ENCODE data around the gene ZAR1L. TPM values are rescaled to one million over a fixed set of nuclear protein-coding genes. Genes with fewer than 3 reads are reported as not detected.

ZAR1L gene
- total RNA-seq, 1 experiment from 2014 or later, result not detected

DNA sequence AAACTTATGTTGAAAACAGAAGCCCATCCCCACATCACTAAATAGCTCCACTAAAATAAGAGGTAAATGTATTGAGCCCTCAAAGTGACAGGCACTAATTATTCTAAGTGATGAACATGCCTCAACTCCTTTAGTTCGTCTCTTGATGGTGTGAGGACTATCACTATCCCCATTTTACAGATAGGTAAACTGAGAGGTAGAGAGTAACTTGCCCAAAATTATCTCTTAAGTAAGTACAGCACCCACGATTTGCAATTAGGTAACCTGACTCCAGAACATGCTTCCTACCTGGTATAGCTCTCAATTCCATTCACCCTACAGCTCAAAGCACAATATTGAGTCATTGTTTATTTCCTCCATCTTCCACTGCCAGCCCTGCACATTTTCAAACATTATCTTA is 12.7 kb downstream of the ZAR1L start:
- H3K4me2 ChIP-seq (ENCODE audit: low read length), result no peak overlapping the region
- H3K9ac ChIP-seq (ENCODE audit: low read length), result no peak overlapping the region
- no peak overlapping the region for H3K27ac ChIP-seq (ENCODE audit: low read length)
- H2AFZ ChIP-seq (ENCODE audit: low read length), result no peak overlapping the region
- H4K20me1 ChIP-seq (ENCODE audit: low read length), result no peaks in the 10 kb centered on the region
- CTCF ChIA-PET, result no interaction called here
- TF ChIP-seq EZH2 (IDR thresholded peaks at IDR 0.05; ENCODE audit: low read length, unreplicated experiment), result no peak
- no peak for TF ChIP-seq EZH2phosphoT487 (IDR thresholded peaks at IDR 0.05; ENCODE audit: borderline replicate concordance, low read length)
- TF ChIP-seq, protein P1, sequence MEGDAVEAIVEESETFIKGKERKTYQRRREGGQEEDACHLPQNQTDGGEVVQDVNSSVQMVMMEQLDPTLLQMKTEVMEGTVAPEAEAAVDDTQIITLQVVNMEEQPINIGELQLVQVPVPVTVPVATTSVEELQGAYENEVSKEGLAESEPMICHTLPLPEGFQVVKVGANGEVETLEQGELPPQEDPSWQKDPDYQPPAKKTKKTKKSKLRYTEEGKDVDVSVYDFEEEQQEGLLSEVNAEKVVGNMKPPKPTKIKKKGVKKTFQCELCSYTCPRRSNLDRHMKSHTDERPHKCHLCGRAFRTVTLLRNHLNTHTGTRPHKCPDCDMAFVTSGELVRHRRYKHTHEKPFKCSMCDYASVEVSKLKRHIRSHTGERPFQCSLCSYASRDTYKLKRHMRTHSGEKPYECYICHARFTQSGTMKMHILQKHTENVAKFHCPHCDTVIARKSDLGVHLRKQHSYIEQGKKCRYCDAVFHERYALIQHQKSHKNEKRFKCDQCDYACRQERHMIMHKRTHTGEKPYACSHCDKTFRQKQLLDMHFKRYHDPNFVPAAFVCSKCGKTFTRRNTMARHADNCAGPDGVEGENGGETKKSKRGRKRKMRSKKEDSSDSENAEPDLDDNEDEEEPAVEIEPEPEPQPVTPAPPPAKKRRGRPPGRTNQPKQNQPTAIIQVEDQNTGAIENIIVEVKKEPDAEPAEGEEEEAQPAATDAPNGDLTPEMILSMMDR (conservative IDR thresholded peaks at IDR 0.05; ENCODE audit: low read depth, low read length), result no peak
- POLR2A ChIA-PET (ENCODE audit: unreplicated experiment), result no interaction called here
- no peaks in the 10 kb centered on the region for H3F3A ChIP-seq (ENCODE audit: low read length, unreplicated experiment)
- intact Hi-C loops (cut with micrococcal nuclease), result no loop called here
- no peaks in the 10 kb centered on the region for H3K9me3 ChIP-seq (ENCODE audit: low read length)
- H3K79me2 ChIP-seq (ENCODE audit: low read length), result no peaks in the 10 kb centered on the region
- peaks cover 37% of the 10 kb centered on the region for H3K27me3 ChIP-seq (ENCODE audit: low read length)
- ATAC-seq (no peak), DNase-seq (peak; percentile 5)
- no peak overlapping the region for H3K4me3 ChIP-seq (ENCODE audit: low read length)
- no TSS peak for BruUV-seq (replicated peaks)
- H3K9me2 ChIP-seq (replicated peaks; ENCODE audit: low read length), result no peaks in the 10 kb centered on the region
- H3K4me1 ChIP-seq (ENCODE audit: insufficient read depth, low read length), result no peaks in the 10 kb centered on the region
- H3K36me3 ChIP-seq (ENCODE audit: low read depth, low read length), result no peaks in the 10 kb centered on the region

DNA sequence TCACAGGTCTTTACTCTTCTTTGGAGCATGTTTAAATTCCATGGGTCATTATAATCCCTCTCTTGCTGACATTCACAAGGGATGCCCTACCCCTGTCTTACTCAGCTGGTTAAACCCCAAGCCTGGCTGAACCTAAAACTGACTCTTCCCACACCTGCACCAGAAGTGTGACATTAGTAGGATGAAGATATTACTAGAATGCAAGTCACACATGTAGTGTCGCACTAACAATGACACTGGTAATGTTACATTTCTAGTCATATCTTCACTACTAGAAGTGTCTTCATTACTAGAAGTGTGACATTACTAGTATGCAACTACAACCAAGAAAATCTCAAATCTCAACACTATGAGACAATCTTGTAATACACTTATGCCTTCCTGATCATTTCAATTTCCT is 14.2 kb downstream of the ZAR1L start:
- H3K9ac ChIP-seq (ENCODE audit: low read length), result no peak overlapping the region
- BruUV-seq (replicated peaks), result no TSS peak
- H3F3A ChIP-seq (ENCODE audit: low read length, unreplicated experiment), result no peaks in the 10 kb centered on the region
- H3K9me3 ChIP-seq (ENCODE audit: low read length), result no peaks in the 10 kb centered on the region
- H4K20me1 ChIP-seq (ENCODE audit: low read length), result no peaks in the 10 kb centered on the region
- H2AFZ ChIP-seq (ENCODE audit: low read length), result no peak overlapping the region
- no peak overlapping the region for H3K4me2 ChIP-seq (ENCODE audit: low read length)
- TF ChIP-seq, protein P1 (conservative IDR thresholded peaks at IDR 0.05; ENCODE audit: low read depth, low read length), result no peak
- no peak for TF ChIP-seq EZH2 (IDR thresholded peaks at IDR 0.05; ENCODE audit: low read length, unreplicated experiment)
- TF ChIP-seq EZH2phosphoT487 (IDR thresholded peaks at IDR 0.05; ENCODE audit: borderline replicate concordance, low read length), result no peak
- intact Hi-C loops (cut with micrococcal nuclease), result no loop called here
- no peaks in the 10 kb centered on the region for H3K9me2 ChIP-seq (replicated peaks; ENCODE audit: low read length)
- no peak overlapping the region for H3K27ac ChIP-seq (ENCODE audit: low read length)
- no peak for DNase-seq
- H3K4me3 ChIP-seq (ENCODE audit: low read length), result no peak overlapping the region
- no peaks in the 10 kb centered on the region for H3K36me3 ChIP-seq (ENCODE audit: low read depth, low read length)
- H3K4me1 ChIP-seq (ENCODE audit: insufficient read depth, low read length), result no peaks in the 10 kb centered on the region
- ChIA-PET POLR2A (ENCODE audit: unreplicated experiment) (no interaction called here), CTCF (no interaction called here)
- H3K79me2 ChIP-seq (ENCODE audit: low read length), result no peaks in the 10 kb centered on the region
- peaks cover 47% of the 10 kb centered on the region for H3K27me3 ChIP-seq (ENCODE audit: low read length)
- ATAC-seq, result no peak

- no peaks in the 10 kb centered on the region for H3K9me3 ChIP-seq (ENCODE audit: low read length)
- no peaks in the 10 kb centered on the region for H4K20me1 ChIP-seq (ENCODE audit: low read length)
- H3K79me2 ChIP-seq (ENCODE audit: low read length), result no peaks in the 10 kb centered on the region
- no peaks in the 10 kb centered on the region for H3K9me2 ChIP-seq (replicated peaks; ENCODE audit: low read length)
- no peak for TF ChIP-seq EZH2phosphoT487 (IDR thresholded peaks at IDR 0.05; ENCODE audit: borderline replicate concordance, low read length)
- TF ChIP-seq EZH2 (IDR thresholded peaks at IDR 0.05; ENCODE audit: low read length, unreplicated experiment), result no peak
- TF ChIP-seq, protein P1 (conservative IDR thresholded peaks at IDR 0.05; ENCODE audit: low read depth, low read length), result no peak
- H3F3A ChIP-seq (ENCODE audit: low read length, unreplicated experiment), result no peaks in the 10 kb centered on the region
- peaks cover 50% of the 10 kb centered on the region for H3K27me3 ChIP-seq (ENCODE audit: low read length)
- intact Hi-C loops (cut with micrococcal nuclease), result no loop called here
- no peak overlapping the region for H3K4me3 ChIP-seq (ENCODE audit: low read length)
- ATAC-seq (no peak), DNase-seq (no peak)
- H2AFZ ChIP-seq (ENCODE audit: low read length), result no peak overlapping the region
- ChIA-PET CTCF (no interaction called here), POLR2A (ENCODE audit: unreplicated experiment) (no interaction called here)
- no peak overlapping the region for H3K4me2 ChIP-seq (ENCODE audit: low read length)
- H3K27ac ChIP-seq (ENCODE audit: low read length), result no peak overlapping the region
- BruUV-seq (replicated peaks), result no TSS peak
- H3K9ac ChIP-seq (ENCODE audit: low read length), result no peak overlapping the region
- no peaks in the 10 kb centered on the region for H3K36me3 ChIP-seq (ENCODE audit: low read depth, low read length)
- H3K4me1 ChIP-seq (ENCODE audit: insufficient read depth, low read length), result no peaks in the 10 kb centered on the region
Measured at GRCh38 chr13:32300406-32300805, 14.8 kb downstream of the ZAR1L start.

Data from PC-3 (cell line).